Liver (tissue), 9 donors: ENCODE measurements around the gene COPS8. TPM values are rescaled to one million over a fixed set of nuclear protein-coding genes. Genes with fewer than 3 reads are reported as not detected.

Source experiments
- DNase-seq: peaks from one replicate; pipeline ENCODE4 v3.0.0-alpha.2; 2017; ENCODE audit warnings: low spot score
- H3K27ac ChIP-seq, 2 donors: one replicate each; pipeline ENCODE4 v1.7.0; 2013; ENCODE audit warnings: inconsistent platforms in 2 of 2, low read length in 2 of 2, control low read depth in 1 of 2, low read depth in 1 of 2, mild to moderate bottlenecking in 1 of 2
- H3K27me3 ChIP-seq, 4 donors: one replicate each; pipeline versions ENCODE4 v1.6.1 to v1.7.0; 2013; ENCODE audit warnings: low read length in 3 of 4, inconsistent platforms in 1 of 4, mild to moderate bottlenecking in 1 of 4, moderate library complexity in 1 of 4; ENCODE audit not compliant: control insufficient read depth in 4 of 4, insufficient read depth in 4 of 4
- H3K36me3 ChIP-seq, 4 donors: one replicate each; pipeline versions ENCODE4 v1.6.1 to v1.7.0; 2013; ENCODE audit warnings: low read length in 3 of 4, mild to moderate bottlenecking in 3 of 4, low read depth in 1 of 4, moderate library complexity in 1 of 4; ENCODE audit not compliant: control insufficient read depth in 4 of 4, insufficient read depth in 3 of 4
- H3K4me1 ChIP-seq, 4 donors: one replicate each; pipeline versions ENCODE4 v1.6.1 to v1.7.0; 2013; ENCODE audit warnings: low read length in 3 of 4, mild to moderate bottlenecking in 3 of 4, moderate library complexity in 1 of 4; ENCODE audit not compliant: control insufficient read depth in 4 of 4, insufficient read depth in 4 of 4
- H3K4me3 ChIP-seq, 3 donors: one replicate each; pipeline versions ENCODE4 v1.6.1 to v1.7.0; 2013; ENCODE audit warnings: low read length in 3 of 3, control low read depth in 1 of 3, low read depth in 1 of 3, mild to moderate bottlenecking in 1 of 3
- H3K9ac ChIP-seq, 2 donors: one replicate each; pipeline ENCODE4 v1.7.0; 2013; ENCODE audit warnings: low read length in 2 of 2, mild to moderate bottlenecking in 2 of 2, moderate library complexity in 2 of 2, control low read depth in 1 of 2, low read depth in 1 of 2
- H3K9me3 ChIP-seq, 4 donors: one replicate each; pipeline versions ENCODE4 v1.6.1 to v1.7.0; 2013; ENCODE audit warnings: low read length in 3 of 4; ENCODE audit not compliant: control insufficient read depth in 4 of 4
- EGR1 ChIP-seq, 2 donors: IDR thresholded peaks; 2 replicates each; pipeline ENCODE4 v1.6.1; 2016 to 2018; ENCODE audit warnings: antibody characterized with exemption in 2 of 2, low read depth in 2 of 2
- FOXA1 ChIP-seq: IDR thresholded peaks from 2 replicates; pipeline ENCODE4 v1.6.1; 2016; ENCODE audit warnings: antibody characterized with exemption
- GABPA ChIP-seq, 2 donors: IDR thresholded peaks in 1 of 2; conservative IDR thresholded peaks in 1 of 2; 2 replicates each; pipeline ENCODE4 v1.6.1; 2016; ENCODE audit warnings: antibody characterized with exemption in 2 of 2, mild to moderate bottlenecking in 1 of 2, moderate library complexity in 1 of 2
- HNF4A ChIP-seq, 2 donors: conservative IDR thresholded peaks; 2 replicates each; pipeline ENCODE4 v1.6.1; 2016; ENCODE audit warnings: antibody characterized with exemption in 2 of 2, mild to moderate bottlenecking in 2 of 2
- HNF4G ChIP-seq: IDR thresholded peaks from 2 replicates; pipeline ENCODE4 v1.6.1; 2016; ENCODE audit warnings: antibody characterized with exemption
- JUND ChIP-seq, 2 donors: IDR thresholded peaks; 2 replicates each; pipeline ENCODE4 v1.6.1; 2016; ENCODE audit warnings: antibody characterized with exemption in 2 of 2
- MAX ChIP-seq: IDR thresholded peaks from 2 replicates; pipeline ENCODE4 v1.6.1; 2016; ENCODE audit warnings: antibody characterized with exemption
- NR2F2 ChIP-seq: IDR thresholded peaks from 2 replicates; pipeline ENCODE4 v1.6.1; 2016; ENCODE audit warnings: antibody characterized with exemption
- RAD21 ChIP-seq, 2 donors: IDR thresholded peaks; 2 replicates each; pipeline ENCODE4 v1.6.1; 2016; ENCODE audit warnings: antibody characterized with exemption in 2 of 2, mild to moderate bottlenecking in 2 of 2
- SP1 ChIP-seq: IDR thresholded peaks from 2 replicates; pipeline ENCODE4 v1.6.1; 2018; ENCODE audit warnings: antibody characterized with exemption, mild to moderate bottlenecking
- TAF1 ChIP-seq: conservative IDR thresholded peaks from 2 replicates; pipeline ENCODE4 v1.6.1; 2016; ENCODE audit warnings: antibody characterized with exemption, mild to moderate bottlenecking
- YY1 ChIP-seq: IDR thresholded peaks from 2 replicates; pipeline ENCODE4 v1.6.1; 2016; ENCODE audit warnings: antibody characterized with exemption, mild to moderate bottlenecking
- WGBS: extraction: QIAGEN DNeasy Blood & Tissue Kit; methylation state at CpG from one replicate; pipeline ENCODE4 v1.1.7; 2013; 5-methylcytosine and 5-hydroxymethylcytosine counted together
- polyA plus RNA-seq, 2 donors: library from polyadenylated mRNA; stranded (reverse) in 1 of 2; unstranded in 1 of 2; fragments of 200-250 nt in 1 of 2; fragments of >200 nt in 1 of 2; fragmentation: Nextera tagmentation in 1 of 2; extraction: Ambion mirVana in 1 of 2; gene quantifications; one replicate each; pipeline versions ENCODE4 v1.2.1 to v1.2.3, GENCODE V29; 2013 to 2015
- total RNA-seq, 2 donors: library from RNA; depleted of rRNA; stranded (reverse); fragments of >200 nt; gene quantifications; one replicate each; pipeline ENCODE4 v1.2.3, GENCODE V29; 2014
- TF ChIP-seq, protein P1 (sequence below): fragments of 150-350 bp; IDR thresholded peaks from 2 replicates; pipeline ENCODE4 v1.5.1; 2017; ENCODE audit warnings: improper control_type of control experiment, low read depth, low read length; ENCODE audit not compliant: missing input control
- TF ChIP-seq, protein P2 (sequence below): IDR thresholded peaks from 2 replicates; pipeline ENCODE4 v1.6.1; 2016; ENCODE audit warnings: antibody characterized with exemption
- TF ChIP-seq, protein P3 (sequence below): IDR thresholded peaks from 2 replicates; pipeline ENCODE4 v1.6.1; 2016; ENCODE audit warnings: antibody characterized with exemption
- TF ChIP-seq, protein P4 (sequence below): IDR thresholded peaks from 2 replicates; pipeline ENCODE4 v1.6.1; 2016; ENCODE audit warnings: antibody characterized with exemption, mild to moderate bottlenecking
- donor health status: healthy.
- donor health status: healthy.
- donor health status: healthy.
- donor health status: healthy.
- donor health status: healthy.

COPS8 gene
- total and polyA plus RNA-seq, 4 donors: 19.1 to 32.9 (median 20.1) TPM

DNA sequence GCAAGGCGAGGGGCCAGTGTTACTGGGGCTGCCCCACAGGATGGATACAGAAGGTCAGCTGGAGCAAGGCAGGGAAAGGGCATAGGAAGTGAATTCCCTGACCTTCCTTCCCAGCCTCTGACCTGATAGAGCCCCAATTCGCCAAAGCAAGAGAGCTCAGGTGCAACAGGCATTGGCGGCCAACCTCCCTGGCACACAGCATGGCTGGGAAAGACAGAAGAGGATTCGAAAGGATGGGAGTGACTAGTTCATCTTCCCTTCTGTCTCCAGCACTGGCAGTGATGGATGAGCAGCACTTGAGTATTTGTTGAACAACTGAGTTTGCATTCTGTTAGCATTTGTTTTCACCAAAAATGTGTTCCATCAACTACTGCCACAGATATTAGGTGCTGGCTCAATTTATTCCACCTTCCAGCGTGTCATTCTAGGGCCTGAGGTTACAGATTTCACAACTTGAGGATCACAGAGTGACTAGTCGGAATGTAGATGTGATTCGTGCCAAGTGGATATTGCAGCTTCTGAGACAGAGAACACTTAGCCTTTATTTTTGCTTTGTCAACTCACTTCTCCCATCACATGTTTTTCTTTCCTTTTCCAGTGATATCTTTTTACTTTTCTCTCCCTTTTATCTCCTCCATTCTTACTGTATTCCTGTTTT, 6.2 kb downstream of the COPS8 start (continued):
- TF ChIP-seq, protein P1, sequence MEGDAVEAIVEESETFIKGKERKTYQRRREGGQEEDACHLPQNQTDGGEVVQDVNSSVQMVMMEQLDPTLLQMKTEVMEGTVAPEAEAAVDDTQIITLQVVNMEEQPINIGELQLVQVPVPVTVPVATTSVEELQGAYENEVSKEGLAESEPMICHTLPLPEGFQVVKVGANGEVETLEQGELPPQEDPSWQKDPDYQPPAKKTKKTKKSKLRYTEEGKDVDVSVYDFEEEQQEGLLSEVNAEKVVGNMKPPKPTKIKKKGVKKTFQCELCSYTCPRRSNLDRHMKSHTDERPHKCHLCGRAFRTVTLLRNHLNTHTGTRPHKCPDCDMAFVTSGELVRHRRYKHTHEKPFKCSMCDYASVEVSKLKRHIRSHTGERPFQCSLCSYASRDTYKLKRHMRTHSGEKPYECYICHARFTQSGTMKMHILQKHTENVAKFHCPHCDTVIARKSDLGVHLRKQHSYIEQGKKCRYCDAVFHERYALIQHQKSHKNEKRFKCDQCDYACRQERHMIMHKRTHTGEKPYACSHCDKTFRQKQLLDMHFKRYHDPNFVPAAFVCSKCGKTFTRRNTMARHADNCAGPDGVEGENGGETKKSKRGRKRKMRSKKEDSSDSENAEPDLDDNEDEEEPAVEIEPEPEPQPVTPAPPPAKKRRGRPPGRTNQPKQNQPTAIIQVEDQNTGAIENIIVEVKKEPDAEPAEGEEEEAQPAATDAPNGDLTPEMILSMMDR: no peak
- TF ChIP-seq GABPA (IDR thresholded peaks at IDR 0.05 in 1 of 2, conservative IDR thresholded peaks at IDR 0.05 in 1 of 2): no peak

GRCh38 chr2:237092506-237092905, 6.8 kb downstream of the COPS8 start:
- H3K4me3 ChIP-seq: no peak overlapping the region
- no peaks in the 10 kb centered on the region for H3K27me3 ChIP-seq
- no peaks in the 10 kb centered on the region for H3K9me3 ChIP-seq
- H3K4me1 ChIP-seq: no peaks in the 10 kb centered on the region
- DNase-seq: no peak
- H3K36me3 ChIP-seq: peaks cover 3 to 40% (median 30%) of the 10 kb centered on the region in 4 donors
- TF ChIP-seq FOXA1: no peak
- no peak for TF ChIP-seq TAF1
- TF ChIP-seq, protein P2, sequence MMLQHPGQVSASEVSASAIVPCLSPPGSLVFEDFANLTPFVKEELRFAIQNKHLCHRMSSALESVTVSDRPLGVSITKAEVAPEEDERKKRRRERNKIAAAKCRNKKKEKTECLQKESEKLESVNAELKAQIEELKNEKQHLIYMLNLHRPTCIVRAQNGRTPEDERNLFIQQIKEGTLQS: no peak
- TF ChIP-seq, protein P3, sequence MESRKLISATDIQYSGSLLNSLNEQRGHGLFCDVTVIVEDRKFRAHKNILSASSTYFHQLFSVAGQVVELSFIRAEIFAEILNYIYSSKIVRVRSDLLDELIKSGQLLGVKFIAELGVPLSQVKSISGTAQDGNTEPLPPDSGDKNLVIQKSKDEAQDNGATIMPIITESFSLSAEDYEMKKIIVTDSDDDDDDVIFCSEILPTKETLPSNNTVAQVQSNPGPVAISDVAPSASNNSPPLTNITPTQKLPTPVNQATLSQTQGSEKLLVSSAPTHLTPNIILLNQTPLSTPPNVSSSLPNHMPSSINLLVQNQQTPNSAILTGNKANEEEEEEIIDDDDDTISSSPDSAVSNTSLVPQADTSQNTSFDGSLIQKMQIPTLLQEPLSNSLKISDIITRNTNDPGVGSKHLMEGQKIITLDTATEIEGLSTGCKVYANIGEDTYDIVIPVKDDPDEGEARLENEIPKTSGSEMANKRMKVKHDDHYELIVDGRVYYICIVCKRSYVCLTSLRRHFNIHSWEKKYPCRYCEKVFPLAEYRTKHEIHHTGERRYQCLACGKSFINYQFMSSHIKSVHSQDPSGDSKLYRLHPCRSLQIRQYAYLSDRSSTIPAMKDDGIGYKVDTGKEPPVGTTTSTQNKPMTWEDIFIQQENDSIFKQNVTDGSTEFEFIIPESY: no peak
- no peak for TF ChIP-seq SP1
- TF ChIP-seq MAX: no peak
- no peak for TF ChIP-seq HNF4G
- TF ChIP-seq RAD21 (IDR thresholded peaks at IDR 0.05): no peak
- no peak for TF ChIP-seq NR2F2
- TF ChIP-seq GABPA (IDR thresholded peaks at IDR 0.05 in 1 of 2, conservative IDR thresholded peaks at IDR 0.05 in 1 of 2): no peak
- TF ChIP-seq, protein P1: no peak
- TF ChIP-seq EGR1 (IDR thresholded peaks at IDR 0.05; ENCODE audit: low read depth in 2 of 2): no peak
- no peak for TF ChIP-seq HNF4A (conservative IDR thresholded peaks at IDR 0.05)
- no peak for TF ChIP-seq YY1
- TF ChIP-seq, protein P4, sequence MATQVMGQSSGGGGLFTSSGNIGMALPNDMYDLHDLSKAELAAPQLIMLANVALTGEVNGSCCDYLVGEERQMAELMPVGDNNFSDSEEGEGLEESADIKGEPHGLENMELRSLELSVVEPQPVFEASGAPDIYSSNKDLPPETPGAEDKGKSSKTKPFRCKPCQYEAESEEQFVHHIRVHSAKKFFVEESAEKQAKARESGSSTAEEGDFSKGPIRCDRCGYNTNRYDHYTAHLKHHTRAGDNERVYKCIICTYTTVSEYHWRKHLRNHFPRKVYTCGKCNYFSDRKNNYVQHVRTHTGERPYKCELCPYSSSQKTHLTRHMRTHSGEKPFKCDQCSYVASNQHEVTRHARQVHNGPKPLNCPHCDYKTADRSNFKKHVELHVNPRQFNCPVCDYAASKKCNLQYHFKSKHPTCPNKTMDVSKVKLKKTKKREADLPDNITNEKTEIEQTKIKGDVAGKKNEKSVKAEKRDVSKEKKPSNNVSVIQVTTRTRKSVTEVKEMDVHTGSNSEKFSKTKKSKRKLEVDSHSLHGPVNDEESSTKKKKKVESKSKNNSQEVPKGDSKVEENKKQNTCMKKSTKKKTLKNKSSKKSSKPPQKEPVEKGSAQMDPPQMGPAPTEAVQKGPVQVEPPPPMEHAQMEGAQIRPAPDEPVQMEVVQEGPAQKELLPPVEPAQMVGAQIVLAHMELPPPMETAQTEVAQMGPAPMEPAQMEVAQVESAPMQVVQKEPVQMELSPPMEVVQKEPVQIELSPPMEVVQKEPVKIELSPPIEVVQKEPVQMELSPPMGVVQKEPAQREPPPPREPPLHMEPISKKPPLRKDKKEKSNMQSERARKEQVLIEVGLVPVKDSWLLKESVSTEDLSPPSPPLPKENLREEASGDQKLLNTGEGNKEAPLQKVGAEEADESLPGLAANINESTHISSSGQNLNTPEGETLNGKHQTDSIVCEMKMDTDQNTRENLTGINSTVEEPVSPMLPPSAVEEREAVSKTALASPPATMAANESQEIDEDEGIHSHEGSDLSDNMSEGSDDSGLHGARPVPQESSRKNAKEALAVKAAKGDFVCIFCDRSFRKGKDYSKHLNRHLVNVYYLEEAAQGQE: no peak
- TF ChIP-seq JUND (IDR thresholded peaks at IDR 0.05): no peak
- H3K27ac ChIP-seq: no peak overlapping the region
- WGBS: 86% methylated on average over 5 of the region's 5 CpGs
- H3K9ac ChIP-seq: no peak overlapping the region
